Measurements from ENCODE around the gene SLC6A2. TPM values are rescaled to one million over a fixed set of nuclear protein-coding genes. Genes with fewer than 3 reads are reported as not detected.

SLC6A2 gene
- total RNA-seq, 1 experiment from 2014 or later: 0.61 TPM

DNA sequence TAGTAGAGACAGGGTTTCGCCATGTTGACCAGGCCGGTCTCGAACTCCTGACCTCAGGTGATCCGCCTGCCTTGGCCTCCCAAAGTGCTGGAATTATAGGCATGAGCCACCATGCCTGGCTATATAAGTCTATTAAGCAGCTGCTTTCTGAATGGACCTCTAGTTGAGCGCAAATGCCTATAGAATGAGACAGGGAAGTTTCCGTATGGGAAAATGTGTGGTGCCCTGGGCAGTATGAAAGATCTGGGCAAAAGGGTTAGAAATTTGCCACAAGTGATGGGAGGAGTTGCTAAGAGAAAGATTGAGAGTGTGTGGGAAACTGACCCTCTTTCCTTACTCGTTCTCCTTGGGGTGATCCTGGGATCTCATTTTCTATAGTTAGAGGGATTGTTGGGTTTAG, 26.3 kb downstream of the SLC6A2 start:
- Histone ChIP-seq H3K79me2 (ENCODE audit: low read depth) (no peaks in the 10 kb centered on the region), H3K9me2 (ENCODE audit: insufficient read depth) (no peaks in the 10 kb centered on the region), H3K9me3 (ENCODE audit: insufficient read depth, low read depth) (no peaks in the 10 kb centered on the region), H2AFZ (no peak overlapping the region), H3K27me3 (ENCODE audit: insufficient read depth, low read depth) (no peaks in the 10 kb centered on the region), H3K4me3 (no peak overlapping the region), H3K27ac (no peak overlapping the region), H4K20me1 (ENCODE audit: insufficient read depth) (no peaks in the 10 kb centered on the region), H3K4me1 (replicated peaks; ENCODE audit: insufficient read depth) (no peaks in the 10 kb centered on the region), H3F3A (ENCODE audit: insufficient read depth, low read depth) (no peaks in the 10 kb centered on the region), H3K36me3 (ENCODE audit: low read depth) (no peaks in the 10 kb centered on the region), H3K4me2 (no peak overlapping the region)
- intact Hi-C loops (cut with micrococcal nuclease; ENCODE audit: unreplicated experiment): no loop called here
- ChIA-PET CTCF (no interaction called here), POLR2A (ENCODE audit: unreplicated experiment) (no interaction called here)
- BruUV-seq (replicated peaks): no TSS peak
- no peak for DNase-seq
- TF ChIP-seq CTCF (conservative IDR thresholded peaks at IDR 0.05) (no peak), EZH2 (IDR thresholded peaks at IDR 0.05; ENCODE audit: low read depth) (no peak)

DNA sequence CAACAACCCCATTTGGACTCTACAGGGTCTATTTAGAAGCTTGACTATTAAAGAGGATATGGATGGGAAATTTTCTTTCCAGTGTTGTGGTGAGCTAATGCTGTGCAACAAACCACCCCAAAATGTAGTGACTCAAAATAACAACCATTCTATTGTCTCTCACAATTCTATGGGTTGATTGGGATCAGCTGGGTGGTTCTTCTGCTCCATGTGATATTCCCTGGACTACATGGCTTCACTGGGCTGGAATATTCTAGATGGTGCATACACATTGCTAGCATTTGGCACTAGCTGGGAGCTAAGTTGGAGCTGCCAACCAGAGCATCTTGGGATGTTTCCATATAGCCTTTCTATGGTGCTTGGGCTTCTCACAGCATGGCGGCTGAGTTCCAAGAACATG, 30.2 kb downstream of the SLC6A2 start:
- H3F3A ChIP-seq (ENCODE audit: insufficient read depth, low read depth): no peaks in the 10 kb centered on the region
- intact Hi-C loops (cut with micrococcal nuclease; ENCODE audit: unreplicated experiment): no loop called here
- no peaks in the 10 kb centered on the region for H3K27me3 ChIP-seq (ENCODE audit: insufficient read depth, low read depth)
- no peaks in the 10 kb centered on the region for H3K4me1 ChIP-seq (replicated peaks; ENCODE audit: insufficient read depth)
- H2AFZ ChIP-seq: no peak overlapping the region
- no peak for TF ChIP-seq CTCF (conservative IDR thresholded peaks at IDR 0.05)
- no peak for TF ChIP-seq EZH2 (IDR thresholded peaks at IDR 0.05; ENCODE audit: low read depth)
- H4K20me1 ChIP-seq (ENCODE audit: insufficient read depth): no peaks in the 10 kb centered on the region
- no peak overlapping the region for H3K27ac ChIP-seq
- ChIA-PET CTCF (no interaction called here), POLR2A (ENCODE audit: unreplicated experiment) (no interaction called here)
- no peaks in the 10 kb centered on the region for H3K79me2 ChIP-seq (ENCODE audit: low read depth)
- no peaks in the 10 kb centered on the region for H3K36me3 ChIP-seq (ENCODE audit: low read depth)
- H3K9me3 ChIP-seq (ENCODE audit: insufficient read depth, low read depth): no peaks in the 10 kb centered on the region
- no peaks in the 10 kb centered on the region for H3K9me2 ChIP-seq (ENCODE audit: insufficient read depth)
- H3K4me2 ChIP-seq: no peak overlapping the region
- DNase-seq: no peak
- no TSS peak for BruUV-seq (replicated peaks)
- no peak overlapping the region for H3K4me3 ChIP-seq

DNA sequence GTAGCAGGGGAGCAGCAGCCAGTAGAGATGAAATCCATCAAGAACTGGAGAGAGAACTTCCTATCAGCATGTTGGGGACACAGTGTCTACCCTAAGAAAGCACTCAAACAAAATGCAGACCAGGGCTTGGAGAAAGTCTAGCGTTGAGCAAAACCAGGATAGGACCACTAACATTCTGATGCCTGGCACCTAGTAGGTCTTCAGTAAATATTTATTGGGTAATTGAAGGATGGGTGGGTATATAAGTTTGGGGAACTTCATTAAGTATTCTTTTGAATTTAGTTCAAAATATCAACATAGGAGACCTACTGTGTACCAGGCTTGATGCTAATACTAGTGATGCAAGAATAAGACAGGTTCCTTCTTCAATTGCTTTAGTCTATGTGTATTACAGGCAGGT, 30.9 kb downstream of the SLC6A2 start:
- no peak overlapping the region for H3K4me3 ChIP-seq
- no peaks in the 10 kb centered on the region for H3K9me2 ChIP-seq (ENCODE audit: insufficient read depth)
- CTCF ChIA-PET: no interaction called here
- H4K20me1 ChIP-seq (ENCODE audit: insufficient read depth): no peaks in the 10 kb centered on the region
- no peak overlapping the region for H3K27ac ChIP-seq
- TF ChIP-seq CTCF (conservative IDR thresholded peaks at IDR 0.05) (no peak), EZH2 (IDR thresholded peaks at IDR 0.05; ENCODE audit: low read depth) (no peak)
- H3K79me2 ChIP-seq (ENCODE audit: low read depth): no peaks in the 10 kb centered on the region
- no peaks in the 10 kb centered on the region for H3K4me1 ChIP-seq (replicated peaks; ENCODE audit: insufficient read depth)
- H3K9me3 ChIP-seq (ENCODE audit: insufficient read depth, low read depth): no peaks in the 10 kb centered on the region
- no peaks in the 10 kb centered on the region for H3K27me3 ChIP-seq (ENCODE audit: insufficient read depth, low read depth)
- no peak overlapping the region for H3K4me2 ChIP-seq
- no peak for DNase-seq
- H3F3A ChIP-seq (ENCODE audit: insufficient read depth, low read depth): no peaks in the 10 kb centered on the region
- intact Hi-C loops (cut with micrococcal nuclease; ENCODE audit: unreplicated experiment): no loop called here
- H3K36me3 ChIP-seq (ENCODE audit: low read depth): no peaks in the 10 kb centered on the region
- no TSS peak for BruUV-seq (replicated peaks)
- H2AFZ ChIP-seq: no peak overlapping the region
- POLR2A ChIA-PET (ENCODE audit: unreplicated experiment): interaction anchor here (0.7 kb wide), 1 partner anchor 125 kb away, joined by 3 read pairs; no protein-coding TSS in a partner anchor

Measured in PC-9 (cell line).